ENCODE results near the gene EXD3.

Gene EXD3

GRCh38 chr9:137294091-137294680 lies 128.8 kb downstream of the EXD3 start:
- DNase-seq (ENCODE audit: low spot score), result no peak

DNA sequence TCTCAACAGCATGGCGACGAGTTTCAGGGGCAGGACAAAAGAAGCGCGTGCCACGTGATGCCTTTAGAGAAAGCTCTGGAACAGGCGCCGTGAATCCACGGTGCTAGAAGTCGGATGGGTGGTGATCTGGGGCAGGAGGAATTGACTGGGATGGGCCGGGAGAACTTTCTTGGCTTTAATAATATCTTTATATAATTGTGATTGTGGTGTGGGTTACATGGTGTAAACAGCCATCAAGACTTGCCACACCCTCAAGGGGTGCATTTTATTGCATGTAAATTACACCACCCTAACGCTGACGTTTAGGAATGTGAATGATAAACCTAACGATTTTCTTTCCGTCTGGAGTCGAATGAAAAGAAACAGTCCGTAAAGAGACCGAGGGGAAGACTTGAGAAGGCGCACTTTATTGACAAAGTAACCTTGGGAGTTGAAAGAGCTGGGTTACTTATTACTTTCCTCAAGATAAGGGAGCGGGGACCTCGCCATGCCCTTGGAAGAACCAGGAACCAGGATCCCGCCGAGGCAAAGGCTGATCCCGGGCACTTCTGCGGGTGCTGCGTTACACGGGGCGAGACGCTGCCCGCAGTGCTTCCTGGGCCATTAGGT lies 129.4 kb downstream of the EXD3 start:
- DNase-seq (ENCODE audit: low spot score), result no peak

DNA sequence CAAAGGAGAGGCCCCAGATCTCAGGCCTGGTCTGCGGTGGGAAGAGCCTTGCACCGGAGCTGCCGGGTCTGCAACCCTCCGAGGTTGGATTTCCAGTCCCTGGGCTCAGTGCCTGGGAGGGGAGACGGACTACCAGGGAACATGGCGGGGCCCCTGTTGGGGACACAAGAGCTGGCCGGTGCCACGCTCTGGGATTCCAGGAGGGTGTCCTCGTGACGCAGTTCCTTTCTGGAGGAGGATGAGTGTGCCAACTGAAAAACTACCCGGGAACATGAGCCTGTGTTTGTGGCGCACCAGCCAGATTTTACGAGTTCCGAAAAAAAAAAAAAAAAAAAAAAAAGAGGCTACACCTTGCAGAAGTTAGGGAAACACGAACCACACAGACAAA lies 129.9 kb downstream of the EXD3 start:
- no peak for DNase-seq (ENCODE audit: low spot score)

DNA sequence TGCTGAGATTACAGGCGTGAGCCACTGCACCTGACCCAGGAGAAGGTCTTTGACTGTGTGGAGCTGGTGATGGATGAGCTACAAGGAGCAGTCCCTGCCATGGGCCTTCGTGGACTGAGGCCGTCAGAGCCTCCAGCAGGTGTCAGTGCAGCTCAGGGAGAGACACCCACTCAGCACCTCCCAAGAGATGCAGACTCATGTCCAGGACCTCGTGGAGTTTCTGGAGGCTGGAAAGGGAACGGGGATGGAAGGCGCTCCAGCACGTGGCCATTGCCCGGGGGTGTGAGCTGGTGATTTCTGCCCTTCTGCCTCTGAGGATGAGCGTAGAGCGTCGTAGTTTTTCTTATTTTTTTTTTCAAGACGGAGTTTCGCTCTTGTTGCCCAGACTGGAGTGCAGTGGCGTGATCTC lies 136.0 kb downstream of the EXD3 start:
- DNase-seq (ENCODE audit: low spot score), result peak; percentile 82

DNA sequence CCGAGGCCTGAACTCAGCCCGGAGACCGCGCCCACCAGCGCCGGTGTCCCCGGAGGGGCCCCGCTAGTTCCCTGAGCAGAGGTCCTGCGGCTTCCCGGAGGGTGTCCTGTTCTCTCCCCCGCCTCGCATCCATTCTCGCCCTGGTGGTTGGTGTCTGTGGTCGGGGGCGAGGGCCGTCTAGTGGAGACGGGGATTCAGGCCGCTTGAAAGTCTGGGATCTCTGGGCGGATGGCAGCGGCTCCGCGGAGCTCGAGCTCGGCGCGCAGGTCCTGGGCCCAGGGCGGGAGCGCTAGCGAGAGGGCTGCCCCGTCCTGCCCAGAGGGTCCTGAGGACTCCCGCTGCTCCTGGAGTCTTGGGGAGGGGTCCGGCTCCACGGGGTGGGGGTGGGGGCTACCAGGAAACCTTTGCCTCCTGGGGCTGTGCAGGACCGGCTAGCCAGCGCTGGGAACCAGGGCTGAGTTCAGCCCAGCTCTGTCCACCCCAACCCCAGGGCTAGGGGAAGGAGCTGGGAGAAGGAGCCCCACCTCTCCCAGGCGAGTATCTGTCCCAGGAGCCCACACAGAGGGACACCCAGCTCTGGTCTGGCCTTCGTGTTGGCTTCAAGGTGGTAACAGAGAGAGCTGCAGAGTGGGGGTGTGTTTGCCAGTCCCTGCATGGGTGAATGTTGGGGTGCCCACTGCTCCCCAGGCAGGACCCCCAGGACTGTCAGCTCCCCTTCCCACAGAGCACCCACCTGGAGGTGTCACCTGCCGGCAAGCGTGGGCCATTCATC lies 141.4 kb downstream of the EXD3 start:
- DNase-seq (ENCODE audit: low spot score), result no peak

DNA sequence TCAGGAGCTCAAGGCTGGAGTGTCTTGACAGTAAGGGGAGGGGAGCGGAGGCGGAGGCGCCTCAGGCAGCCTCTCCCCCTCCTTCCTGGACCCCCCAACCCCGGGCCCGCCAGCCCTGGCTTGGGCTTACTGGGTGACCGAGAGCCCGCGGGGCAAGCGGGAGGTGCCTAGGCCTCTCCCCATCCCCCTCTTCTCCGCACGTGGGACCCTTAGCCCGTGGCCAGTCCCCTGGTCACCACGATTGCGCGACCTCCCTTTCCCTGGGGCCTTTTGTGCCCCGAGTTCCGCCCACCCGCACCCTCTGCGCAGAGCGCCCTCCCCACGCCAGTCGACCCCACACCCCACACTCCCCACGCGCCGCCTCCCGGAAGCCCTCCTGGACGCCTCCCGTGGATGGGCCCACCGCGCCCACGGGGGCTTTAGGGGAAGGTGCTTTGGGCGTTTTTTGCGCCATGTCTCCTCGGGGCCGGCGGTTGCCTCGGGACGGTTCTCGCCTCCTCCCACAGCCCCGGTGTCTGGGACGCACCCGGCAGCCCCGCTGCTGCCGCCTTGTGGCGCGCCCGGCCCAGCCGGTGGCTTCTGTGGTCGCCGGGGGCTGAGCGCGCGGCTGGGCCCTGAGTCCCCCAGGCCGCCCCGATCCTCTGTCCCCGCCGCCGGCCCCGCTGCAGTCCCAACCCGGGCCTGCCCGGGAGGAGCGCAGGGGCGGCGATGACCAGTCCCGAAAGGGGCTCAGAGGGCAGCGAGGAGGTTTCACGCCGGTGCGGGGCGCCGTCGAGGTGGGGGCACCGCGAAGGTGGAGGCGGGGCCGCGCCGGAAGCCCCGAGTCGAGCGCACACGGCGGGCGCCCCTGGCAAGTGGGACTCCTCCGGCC lies 142.3 kb downstream of the EXD3 start:
- peak; percentile 58 for DNase-seq (ENCODE audit: low spot score)

DNA sequence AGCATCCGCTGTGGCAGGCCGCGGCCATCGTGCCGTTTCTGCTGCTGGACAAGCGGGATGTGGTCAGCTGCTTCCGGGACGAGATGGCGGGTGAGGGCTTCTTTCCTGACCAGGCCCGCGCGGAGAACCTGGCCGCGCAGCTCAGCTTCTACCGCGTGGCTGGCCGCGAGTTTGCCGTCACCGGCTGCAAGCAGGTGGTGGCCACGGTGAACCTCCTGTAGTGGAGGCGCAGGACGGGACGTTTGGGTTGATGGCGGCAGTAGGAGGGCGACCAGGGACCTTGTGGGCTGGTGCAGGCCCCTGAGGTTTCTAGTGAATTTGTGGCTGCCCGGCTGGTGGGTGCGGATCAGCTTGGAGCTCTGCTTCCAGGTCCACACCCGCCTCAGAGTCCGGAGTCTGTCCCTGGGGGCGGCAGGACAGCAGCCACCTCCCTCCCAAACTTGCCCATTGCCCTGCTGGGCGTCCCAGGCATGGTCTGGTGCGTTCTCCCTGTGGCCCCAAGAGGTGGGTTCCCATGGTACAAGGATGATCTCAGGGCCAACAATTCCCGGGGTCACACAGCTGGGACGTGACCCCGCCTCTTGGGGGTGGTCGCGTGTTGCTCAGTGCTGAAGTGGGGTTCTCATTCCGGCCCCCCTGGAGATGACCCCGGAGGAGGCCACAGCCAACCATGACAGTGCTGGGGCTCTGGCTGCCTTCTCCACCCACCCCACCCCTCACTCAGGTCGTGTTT lies 143.1 kb downstream of the EXD3 start:
- no peak for DNase-seq (ENCODE audit: low spot score)

- no peak for DNase-seq (ENCODE audit: low spot score)
Observed at GRCh38 chr9:137278721-137279711, 143.9 kb downstream of the EXD3 start.

DNA sequence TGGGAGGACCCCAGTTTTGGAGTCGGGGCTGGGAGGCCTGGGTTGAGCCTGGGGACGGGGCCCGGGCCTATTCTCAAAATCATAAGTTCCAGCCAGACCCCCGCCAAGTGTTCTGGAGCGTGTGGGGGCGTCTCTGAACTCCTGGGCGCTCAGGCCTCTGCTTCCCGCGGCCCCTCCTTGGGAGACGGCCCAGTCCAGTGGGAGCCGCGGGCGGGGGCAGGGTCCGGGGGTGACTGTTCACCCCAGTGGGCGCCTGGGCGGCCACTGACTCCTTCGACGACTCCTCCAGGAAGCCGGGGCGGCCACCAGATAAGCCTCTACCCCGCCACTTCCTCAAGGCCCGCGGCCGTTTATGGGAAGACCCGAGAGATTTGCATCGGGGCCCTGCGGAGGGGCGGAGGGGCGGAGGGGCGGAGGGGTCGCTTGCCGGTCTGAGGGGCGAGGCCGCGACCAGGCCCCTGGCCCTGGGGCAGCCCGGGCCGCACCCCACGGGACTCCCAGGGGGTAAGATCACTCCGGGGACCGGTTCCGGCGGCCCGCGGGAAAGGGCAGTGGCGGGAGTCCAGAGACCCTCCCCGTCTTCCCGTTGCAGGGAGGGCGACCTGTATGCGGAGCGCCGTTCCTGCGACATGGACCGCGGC lies 144.8 kb downstream of the EXD3 start:
- no peak for DNase-seq (ENCODE audit: low spot score)

GRCh38 chr9:137277329-137278041 lies 145.5 kb downstream of the EXD3 start, which contains the start of gene TOR4A:
Gene TOR4A (plus strand): TSS chr9:137277726. CDS start chr9:137278690, 964 bp downstream.
- peak; percentile 84 for DNase-seq (ENCODE audit: low spot score)

DNA sequence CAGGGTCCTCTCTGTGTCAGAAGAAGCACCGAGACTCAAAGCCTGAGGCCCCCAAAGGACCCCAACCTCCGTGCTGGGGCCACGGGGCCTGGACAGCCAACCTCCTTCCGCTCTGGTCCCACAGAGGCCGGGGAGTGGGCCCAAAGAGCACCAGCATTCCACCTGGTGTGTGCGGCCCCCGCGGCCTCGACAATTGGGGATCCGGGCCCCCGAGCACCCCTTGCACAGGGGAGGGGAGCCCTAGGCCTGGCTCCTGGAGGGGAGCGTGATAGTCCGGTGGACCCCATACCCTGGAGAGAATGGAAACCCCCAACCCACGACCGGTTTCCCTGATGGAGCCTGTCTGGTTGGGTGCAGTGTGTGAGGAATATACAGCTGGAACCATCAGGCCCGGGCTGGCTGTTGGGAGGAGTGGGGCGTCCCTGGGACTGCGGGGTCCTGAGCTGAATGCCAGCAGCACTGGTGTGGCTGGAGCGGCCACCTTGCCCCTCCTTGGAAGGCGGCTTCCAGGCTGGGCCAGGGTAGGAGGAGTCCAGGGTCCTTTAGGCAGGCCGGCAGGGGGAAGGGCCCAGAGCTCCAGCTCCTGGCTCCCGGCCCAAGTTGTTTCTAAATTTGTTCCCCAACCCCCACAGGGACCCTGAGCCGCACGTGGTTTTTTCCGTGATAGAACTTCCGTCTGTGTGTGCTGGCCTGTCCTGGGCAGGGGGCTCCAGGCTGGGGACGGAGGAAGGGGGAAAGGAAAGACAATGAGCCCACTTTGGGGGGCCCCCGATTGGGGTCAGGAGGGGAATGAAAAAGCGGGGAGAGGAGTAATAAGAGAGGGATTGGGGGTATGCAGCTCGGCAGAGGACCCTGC lies 146.3 kb downstream of the EXD3 start:
- DNase-seq (ENCODE audit: low spot score), result peak; percentile 35

- DNase-seq (ENCODE audit: low spot score), result no peak
Observed at GRCh38 chr9:137275588-137276472, 147.1 kb downstream of the EXD3 start.

- DNase-seq (ENCODE audit: low spot score), result no peak
Observed at GRCh38 chr9:137275203-137275587, 147.8 kb downstream of the EXD3 start.

- no peak for DNase-seq (ENCODE audit: low spot score)
Observed at GRCh38 chr9:137273611-137274320, 149.2 kb downstream of the EXD3 start.

DNA sequence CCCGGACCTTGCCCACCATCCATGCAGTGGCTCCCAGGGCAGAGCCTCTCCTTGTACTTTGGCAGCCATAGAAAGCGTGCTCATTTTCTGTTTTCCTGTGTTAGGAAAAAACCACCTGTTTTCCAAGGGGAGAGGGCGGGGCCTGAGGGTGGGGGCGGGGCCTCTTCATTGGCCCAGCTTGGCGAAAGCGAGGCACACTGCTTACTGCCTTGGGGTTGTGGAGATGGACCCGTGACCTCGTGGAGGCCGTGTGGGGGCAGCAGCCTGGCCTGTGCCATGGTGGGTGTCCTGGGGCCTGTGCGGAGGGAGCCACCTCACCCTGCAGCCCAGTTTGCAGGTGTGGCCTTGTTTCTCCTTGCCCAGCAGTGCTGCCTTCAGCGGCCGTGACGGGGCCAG lies 149.9 kb downstream of the EXD3 start:
- no peak for DNase-seq (ENCODE audit: low spot score)

DNA sequence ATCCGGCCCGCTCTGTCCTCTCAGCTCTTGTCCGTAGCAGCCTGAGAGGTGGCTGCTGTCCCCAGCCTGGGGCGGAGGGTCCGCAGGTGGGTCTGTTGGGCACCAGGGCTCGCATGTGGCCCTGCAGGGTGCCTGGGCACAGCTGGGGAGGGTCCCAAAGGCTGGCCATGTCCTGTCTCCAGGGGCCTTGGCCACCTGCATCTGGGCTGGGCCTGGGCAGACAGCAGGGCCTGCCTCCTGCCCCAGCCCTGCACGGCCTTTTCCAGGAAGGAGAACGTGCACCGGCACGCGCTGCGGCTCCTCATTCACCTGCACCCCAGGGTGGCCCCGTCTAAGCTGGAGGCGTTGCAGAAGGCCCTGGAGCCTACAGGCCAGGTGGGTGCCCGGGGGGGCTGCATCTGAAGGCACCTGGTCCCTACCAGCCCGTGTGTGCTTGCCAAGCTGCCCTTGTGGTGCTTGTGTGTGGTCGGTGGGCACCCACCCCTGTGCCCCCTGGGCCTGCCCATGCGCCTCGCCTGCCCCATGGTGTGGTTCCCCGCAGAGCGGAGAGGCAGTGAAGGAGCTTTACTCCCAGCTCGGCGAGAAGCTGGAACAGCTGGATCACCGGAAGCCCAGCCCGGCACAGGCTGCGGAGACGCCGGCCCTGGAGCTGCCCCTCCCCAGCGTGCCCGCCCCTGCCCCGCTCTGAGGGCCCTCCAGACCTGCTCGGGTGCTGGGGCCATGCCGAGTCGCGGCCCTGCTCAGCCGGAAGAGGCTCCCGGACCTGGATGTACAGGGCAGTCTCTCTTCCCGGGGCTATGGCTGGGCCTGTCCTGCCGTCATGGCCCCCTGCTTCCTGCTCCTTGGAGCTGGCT lies 150.5 kb downstream of the EXD3 start:
- DNase-seq (ENCODE audit: low spot score), result no peak

All from AG08395 (cell line).